OCI-LY1 (cell line): ENCODE data around the gene ZNF487.
A peak's percentile ranks its signal among the peaks of the same experiment; 100 is the strongest.

Source experiments
- H2AFZ ChIP-seq: fragments of 200-600 bp; sonication (generic), shearing (Covaris generic); 2 replicates; pipeline ENCODE4 v1.6.0; 2014; ENCODE audit warnings: antibody characterized with exemption, mild to moderate bottlenecking, low read length
- H3F3A ChIP-seq: fragments of 200-600 bp; sonication (generic), shearing (Covaris generic); 2 replicates; pipeline ENCODE4 v1.6.0; 2014; ENCODE audit warnings: mild to moderate bottlenecking, antibody characterized with exemption, low read length, moderate library complexity; ENCODE audit not compliant: insufficient read depth
- H3K27ac ChIP-seq: fragments of 200-600 bp; sonication (generic); 2 replicates; pipeline ENCODE4 v1.5.1; 2014; ENCODE audit warnings: low read length, mixed run types, mild to moderate bottlenecking, low read depth; ENCODE audit not compliant: poor library complexity, severe bottlenecking
- H3K27me3 ChIP-seq: fragments of 200-600 bp; sonication (generic); 2 replicates; pipeline ENCODE4 v1.6.0; 2014; ENCODE audit warnings: antibody characterized with exemption, mild to moderate bottlenecking, low read length, moderate library complexity; ENCODE audit not compliant: insufficient read depth
- H3K36me3 ChIP-seq: fragments of 200-600 bp; sonication (generic); 2 replicates; pipeline ENCODE4 v1.6.1; 2014; ENCODE audit warnings: mild to moderate bottlenecking, antibody characterized with exemption, low read length, moderate library complexity, mixed read lengths; ENCODE audit not compliant: insufficient read depth
- H3K4me1 ChIP-seq: fragments of 200-600 bp; sonication (generic); 2 replicates; pipeline ENCODE4 v1.5.1; 2014; ENCODE audit warnings: mild to moderate bottlenecking, low read length, moderate library complexity; ENCODE audit not compliant: insufficient read depth, severe bottlenecking
- H3K4me2 ChIP-seq: fragments of 200-600 bp; sonication (generic), shearing (Covaris generic); 2 replicates; pipeline ENCODE4 v1.6.1; 2014; ENCODE audit warnings: low read length
- H3K4me3 ChIP-seq: fragments of 200-600 bp; sonication (generic); 2 replicates; pipeline ENCODE4 v1.5.1; 2014; ENCODE audit warnings: low read length, low read depth, mild to moderate bottlenecking, mixed read lengths; ENCODE audit not compliant: poor library complexity, severe bottlenecking
- H3K79me2 ChIP-seq: fragments of 200-600 bp; shearing (Covaris generic); 2 replicates; pipeline ENCODE4 v1.6.1; 2016; ENCODE audit warnings: mixed run types, low read length, mixed read lengths; ENCODE audit not compliant: insufficient read depth
- H3K9ac ChIP-seq: fragments of 200-600 bp; sonication (generic), shearing (Covaris generic); 2 replicates; pipeline ENCODE4 v1.6.1; 2014; ENCODE audit warnings: mild to moderate bottlenecking, low read length, mixed read lengths
- H3K9me2 ChIP-seq: fragments of 200-600 bp; sonication (generic), shearing (Covaris generic); 2 replicates; pipeline ENCODE4 v1.6.1; 2014; ENCODE audit warnings: low read depth, mild to moderate bottlenecking, low read length, mixed read lengths
- H3K9me3 ChIP-seq: fragments of 200-600 bp; shearing (Covaris generic); 2 replicates; pipeline ENCODE4 v1.6.1; 2014; ENCODE audit warnings: low read length, mixed read lengths
- H4K20me1 ChIP-seq: fragments of 200-600 bp; sonication (generic), shearing (Covaris generic); 2 replicates; pipeline ENCODE4 v1.6.0; 2016; ENCODE audit warnings: mild to moderate bottlenecking, low read length; ENCODE audit not compliant: insufficient read depth
- CTCF ChIP-seq: fragments of 200-600 bp; sonication (generic), shearing (Covaris generic); IDR thresholded peaks from 2 replicates; pipeline ENCODE4 v1.5.1; 2017; ENCODE audit warnings: mild to moderate bottlenecking, antibody characterized with exemption, low read length, moderate library complexity, mixed read lengths
- EZH2 ChIP-seq: fragments of 200-600 bp; sonication (generic), shearing (Covaris generic); IDR thresholded peaks from 2 replicates; pipeline ENCODE4 v1.8.0; 2017; ENCODE audit warnings: borderline replicate concordance, mixed run types, mild to moderate bottlenecking, antibody characterized with exemption, low read length, moderate library complexity, mixed read lengths

Gene ZNF487

GRCh38 chr10:43398939-43399319 lies 38.0 kb upstream of the ZNF487 start:
- no peak overlapping the region for H2AFZ ChIP-seq
- H3K4me3 ChIP-seq = peak overlapping the region; percentile 82
- peaks cover 79% of the 10 kb centered on the region for H3K36me3 ChIP-seq
- TF ChIP-seq CTCF (no peak), EZH2 (no peak)
- H3K79me2 ChIP-seq = peaks cover 93% of the 10 kb centered on the region
- H3F3A ChIP-seq = no peaks in the 10 kb centered on the region; the same call in 1 of the 2 replicates
- peak overlapping the region; percentile 84; the same call in 1 of the 2 replicates for H3K9ac ChIP-seq
- H3K4me2 ChIP-seq = peak overlapping the region; percentile 71
- H4K20me1 ChIP-seq = 0 out of 2 replicates have a peak, but pooled peaks cover 7% of the 10 kb centered on the region
- H3K4me1 ChIP-seq = peaks cover 82% of the 10 kb centered on the region
- no peaks in the 10 kb centered on the region for H3K27me3 ChIP-seq
- H3K9me2 ChIP-seq = no peaks in the 10 kb centered on the region
- H3K9me3 ChIP-seq = no peaks in the 10 kb centered on the region
- H3K27ac ChIP-seq = peak overlapping the region; percentile 80

GRCh38 chr10:43399320-43400310 lies 37.3 kb upstream of the ZNF487 start:
- TF ChIP-seq EZH2 = no peak
- TF ChIP-seq CTCF = no peak
- Histone ChIP-seq H3K36me3 (peaks cover 78% of the 10 kb centered on the region), H3K4me3 (peak overlapping the region; percentile 82), H3K9me3 (no peaks in the 10 kb centered on the region), H4K20me1 (0 out of 2 replicates have a peak, but pooled peaks cover 3% of the 10 kb centered on the region), H3K79me2 (peaks cover 93% of the 10 kb centered on the region), H3K4me1 (peaks cover 85% of the 10 kb centered on the region), H3K9me2 (no peaks in the 10 kb centered on the region), H3K9ac (0 out of 2 replicates have a peak overlapping the region, but pooled peaks have one; percentile 13), H3K4me2 (peak overlapping the region; percentile 71), H2AFZ (no peak overlapping the region), H3F3A (no peaks in the 10 kb centered on the region; the same call in 1 of the 2 replicates), H3K27me3 (no peaks in the 10 kb centered on the region), H3K27ac (peak overlapping the region; percentile 80)

- no peak overlapping the region for H3K4me3 ChIP-seq
- peak overlapping the region; percentile 0; the same call in 1 of the 2 replicates for H3K4me2 ChIP-seq
- TF ChIP-seq EZH2 = no peak
- TF ChIP-seq CTCF = no peak
- H3K9ac ChIP-seq = no peak overlapping the region
- no peak overlapping the region for H2AFZ ChIP-seq
- H3K4me1 ChIP-seq = peaks cover 90% of the 10 kb centered on the region
- peaks cover 69% of the 10 kb centered on the region for H3K36me3 ChIP-seq
- peaks cover 94% of the 10 kb centered on the region for H3K79me2 ChIP-seq
- H4K20me1 ChIP-seq = no peaks in the 10 kb centered on the region
- H3K27ac ChIP-seq = no peak overlapping the region
- no peaks in the 10 kb centered on the region for H3K9me2 ChIP-seq
- H3K27me3 ChIP-seq = no peaks in the 10 kb centered on the region
- no peaks in the 10 kb centered on the region; the same call in 1 of the 2 replicates for H3F3A ChIP-seq
- no peaks in the 10 kb centered on the region for H3K9me3 ChIP-seq
Measured at GRCh38 chr10:43401627-43402026, 35.3 kb upstream of the ZNF487 start.
